HT1080 (cell line): ENCODE measurements around the gene NUDCD3. TPM values are rescaled to one million over a fixed set of nuclear protein-coding genes. Genes with fewer than 3 reads are reported as not detected.
"Not testable (repeated sequence)": the region's sequence is repeated elsewhere in the genome, so short reads cannot be mapped to it uniquely, and the experiment has no call there.

Source experiments
- DNase-seq: peaks from one replicate; pipeline ENCODE4 v3.0.0-alpha.2; 2015; ENCODE audit warnings: low read depth
- total RNA-seq: library from RNA; depleted of rRNA; stranded (reverse); fragments of >200 nt; shearing (Covaris generic); gene quantifications from 2 replicates; pipeline ENCODE4 v1.2.3, GENCODE V29; 2014

NUDCD3 gene
- total RNA-seq, 1 experiment from 2014 or later = 72.3 TPM

DNA sequence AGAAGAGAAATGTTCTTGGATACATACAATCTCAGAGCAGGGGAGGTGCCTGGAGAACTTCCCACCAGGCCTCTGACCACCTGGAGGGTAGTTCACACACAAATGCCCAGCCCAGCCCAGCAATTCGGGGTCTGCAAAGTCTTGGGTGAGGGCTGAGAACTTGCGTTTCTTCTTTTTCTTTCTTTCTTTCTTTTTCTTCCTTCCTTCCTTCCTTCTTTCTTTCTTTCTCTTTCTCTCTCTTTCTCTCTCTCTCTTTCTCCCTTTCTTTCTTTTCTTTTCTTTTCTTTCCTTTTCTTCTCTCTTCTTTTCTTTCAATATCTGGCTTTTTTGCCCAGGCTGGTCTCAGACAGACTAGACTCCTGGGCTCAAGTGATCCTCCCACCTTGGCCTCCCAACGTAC, 28.3 kb upstream of the NUDCD3 start:
- no peak for DNase-seq

DNA sequence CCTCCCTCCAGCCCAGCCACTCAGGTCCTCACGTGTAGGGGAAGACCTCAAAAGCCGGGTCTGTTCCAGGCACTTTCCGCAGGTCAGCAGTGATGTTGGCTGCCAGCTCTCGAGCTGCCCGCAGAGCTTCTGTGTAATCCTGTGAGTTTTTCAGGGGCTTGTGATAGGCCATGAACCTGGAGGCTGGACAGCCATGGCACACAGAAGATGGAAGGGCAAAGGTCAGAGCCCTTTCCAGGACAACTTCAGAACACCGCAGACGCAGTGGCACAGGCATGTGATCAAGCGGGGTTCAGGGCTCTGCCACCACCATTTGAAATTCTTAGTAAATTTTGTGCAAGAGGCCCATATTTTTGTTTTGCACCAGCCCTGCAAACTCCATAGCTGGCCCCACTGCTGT, 26.7 kb upstream of the NUDCD3 start:
- DNase-seq = no peak

DNA sequence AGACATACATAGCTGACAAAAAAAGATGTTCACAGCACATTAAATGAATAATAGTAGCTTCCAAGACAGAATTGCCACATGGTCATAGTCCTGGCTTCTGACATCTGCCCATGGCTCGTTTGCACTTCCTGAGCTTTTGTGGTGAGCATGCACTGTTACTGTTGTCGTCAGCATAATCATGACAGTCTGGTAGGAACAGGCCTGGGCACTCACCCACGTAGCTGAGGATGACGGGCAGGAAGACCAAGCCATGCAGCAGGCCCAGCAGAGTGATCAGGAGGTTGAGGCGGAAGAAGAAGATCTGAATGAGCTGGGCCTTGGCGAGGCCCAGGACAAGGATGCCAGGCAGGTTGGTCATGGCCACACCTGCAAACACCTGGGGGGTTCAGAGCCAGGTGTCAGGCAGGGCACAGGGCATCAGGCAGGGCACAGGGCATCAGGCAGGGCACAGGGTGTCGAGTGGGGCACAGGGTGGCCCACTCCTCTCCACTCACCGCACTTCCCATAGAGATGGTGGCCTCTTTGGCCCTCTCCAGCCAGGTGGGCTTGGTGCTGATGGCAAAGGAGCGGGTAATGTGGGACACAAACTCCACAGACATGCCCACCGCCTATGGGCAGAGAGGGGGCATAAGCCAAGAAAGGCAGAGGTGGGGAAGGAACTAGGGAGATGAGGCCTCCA, 25.3 kb upstream of the NUDCD3 start:
- DNase-seq = peak; percentile 17

DNA sequence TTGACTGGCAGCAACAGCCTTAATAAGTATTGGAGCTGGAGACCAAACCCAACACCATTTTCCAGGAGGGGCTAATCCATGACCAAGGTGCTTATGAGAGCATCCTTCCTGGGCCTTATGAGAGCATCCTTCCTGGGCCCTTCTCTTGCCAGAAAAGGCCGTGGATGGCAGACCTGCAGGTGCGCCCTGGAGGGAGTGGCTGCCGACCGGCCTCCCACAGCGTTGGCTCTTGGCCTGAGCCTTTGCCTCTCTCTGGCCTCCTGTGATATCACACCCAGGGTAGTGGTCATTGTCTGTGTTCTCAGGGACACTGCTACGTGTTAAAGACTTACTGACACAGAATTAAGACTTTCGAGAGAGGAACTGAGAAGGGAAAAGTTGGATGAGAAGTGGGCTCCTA, 22.3 kb upstream of the NUDCD3 start:
- no peak for DNase-seq

DNA sequence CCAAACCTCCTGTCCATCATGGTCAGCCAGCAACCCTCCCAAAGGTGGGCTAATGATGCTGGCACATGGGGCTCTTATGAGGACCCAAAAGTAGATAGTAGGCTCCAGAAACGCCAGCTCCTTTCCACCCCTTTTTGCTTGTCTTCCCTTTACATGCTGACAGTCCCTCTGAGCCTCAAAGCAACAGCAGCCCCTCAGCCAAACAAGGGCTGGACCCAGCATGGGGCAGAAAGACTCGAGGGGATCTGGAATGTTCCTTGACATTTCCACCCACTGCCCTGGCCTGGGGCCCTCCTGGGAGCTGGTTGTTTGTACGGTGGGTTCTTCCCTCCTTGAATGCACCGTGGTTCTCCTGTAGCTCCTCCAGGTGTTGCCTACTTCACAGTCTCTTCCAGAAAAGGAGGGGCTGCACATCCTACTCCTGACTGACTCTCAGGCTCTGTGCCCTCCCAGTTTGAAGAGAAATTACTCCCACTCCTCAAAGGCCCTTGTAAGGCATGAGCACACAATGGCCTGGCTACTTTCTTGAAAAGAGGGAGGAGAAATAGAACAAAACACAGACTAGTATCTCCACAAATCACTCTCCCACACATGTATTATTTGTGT, 21.5 kb upstream of the NUDCD3 start:
- no peak for DNase-seq

DNA sequence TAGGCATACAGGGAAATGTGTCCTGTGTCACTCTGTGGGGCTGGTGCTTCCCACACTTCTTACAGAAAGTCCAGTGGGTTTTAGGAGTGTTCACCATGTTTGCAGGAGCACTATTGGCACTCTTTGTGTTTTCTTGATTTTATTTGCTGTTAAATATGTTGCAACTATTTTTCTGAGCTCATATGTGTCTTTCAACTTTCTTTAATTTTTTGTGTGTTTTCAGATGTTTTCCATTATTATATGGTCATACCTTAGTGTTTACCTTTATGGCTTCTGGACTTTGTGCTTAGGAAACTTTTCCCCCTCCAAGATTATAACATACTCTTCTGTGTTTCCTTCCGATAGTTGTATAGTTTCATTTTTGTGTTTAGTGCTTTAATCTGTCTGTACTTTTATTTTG, 20.8 kb upstream of the NUDCD3 start:
- DNase-seq = no peak

DNA sequence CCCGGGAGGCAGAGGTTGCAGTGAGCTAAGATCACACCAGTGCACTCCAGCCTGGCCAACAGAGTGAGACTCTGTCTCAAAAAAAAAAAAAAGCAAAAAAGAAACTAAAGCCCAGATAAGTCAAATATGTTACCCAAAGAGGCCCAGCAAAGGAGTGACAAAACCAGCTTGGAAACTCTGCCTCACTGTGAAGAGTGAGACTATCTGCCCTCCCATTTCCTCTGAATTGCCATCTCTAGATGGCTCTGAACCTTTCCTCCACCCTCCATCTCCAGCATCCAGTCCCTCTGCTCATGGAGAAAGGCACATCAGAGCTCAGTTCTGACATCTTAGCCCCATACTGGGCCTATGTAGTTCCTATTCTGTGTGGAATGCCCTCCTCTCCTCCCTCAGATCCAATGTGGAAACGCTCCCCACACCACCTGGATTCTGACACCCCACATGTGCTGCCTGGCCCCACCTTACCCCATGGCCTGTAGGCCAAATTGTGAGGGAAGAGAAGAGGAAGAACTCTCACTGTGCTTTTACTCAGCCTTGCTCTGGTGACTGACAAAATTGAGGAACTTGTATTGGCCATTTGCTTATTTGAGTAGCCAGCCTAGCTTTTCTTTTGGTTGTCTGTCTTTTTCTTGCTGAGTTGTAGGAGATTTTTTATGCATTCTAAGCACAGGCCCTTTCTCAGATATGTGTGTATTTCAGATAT, 18.0 kb upstream of the NUDCD3 start:
- DNase-seq = no peak

DNA sequence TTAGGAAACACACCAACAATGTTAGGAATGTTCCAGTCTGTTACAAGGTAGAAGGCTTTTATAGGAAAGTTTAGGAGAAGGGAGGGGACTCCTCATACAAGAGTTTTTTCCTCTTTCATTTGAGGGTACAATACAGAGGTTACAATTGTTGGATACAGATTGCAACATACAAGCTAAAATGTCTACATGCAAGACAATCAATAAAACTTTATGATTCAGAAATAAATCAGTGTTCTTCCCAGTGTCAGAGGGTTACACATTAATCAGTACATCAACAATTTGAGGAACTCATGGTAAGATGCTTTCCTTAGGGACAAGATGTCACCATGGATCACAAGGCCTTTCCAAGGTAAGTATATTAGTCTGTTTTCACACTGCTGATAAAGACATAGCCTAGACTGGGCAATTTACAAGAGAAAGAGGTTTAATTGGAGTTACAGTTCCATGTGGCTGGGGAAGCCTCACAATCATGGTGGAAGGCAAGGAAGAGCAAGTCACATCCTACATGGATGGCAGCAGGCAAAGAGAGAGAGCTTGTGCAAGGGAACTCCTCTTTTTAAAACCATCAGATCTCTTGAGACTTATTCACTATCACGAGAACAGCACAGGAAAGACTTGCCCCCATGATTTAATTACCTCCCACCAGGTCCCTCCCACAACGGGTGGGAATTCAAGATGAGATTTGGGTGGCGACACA, 16.3 kb upstream of the NUDCD3 start:
- not testable (repeated sequence) for DNase-seq

DNA sequence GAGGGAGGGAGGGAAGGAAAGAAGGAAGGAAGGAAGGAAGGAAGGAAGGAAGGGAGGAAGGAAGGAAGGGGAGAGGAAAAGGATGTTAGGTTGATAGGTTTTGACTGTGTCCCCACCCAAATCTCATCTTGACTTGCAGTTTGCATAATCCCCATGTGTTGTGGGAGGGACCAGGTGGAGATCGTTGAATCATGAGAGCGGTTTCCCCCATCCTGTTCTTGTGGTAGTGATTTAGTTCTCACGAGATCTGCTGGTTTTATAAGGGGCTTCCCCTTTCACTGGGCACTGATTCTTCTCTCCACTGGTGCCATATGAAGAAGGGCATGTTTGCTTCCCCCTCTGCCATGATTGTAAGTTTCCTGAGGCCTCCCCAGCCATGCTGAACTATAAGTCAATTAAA, 15.1 kb upstream of the NUDCD3 start:
- peak; percentile 8 for DNase-seq

DNA sequence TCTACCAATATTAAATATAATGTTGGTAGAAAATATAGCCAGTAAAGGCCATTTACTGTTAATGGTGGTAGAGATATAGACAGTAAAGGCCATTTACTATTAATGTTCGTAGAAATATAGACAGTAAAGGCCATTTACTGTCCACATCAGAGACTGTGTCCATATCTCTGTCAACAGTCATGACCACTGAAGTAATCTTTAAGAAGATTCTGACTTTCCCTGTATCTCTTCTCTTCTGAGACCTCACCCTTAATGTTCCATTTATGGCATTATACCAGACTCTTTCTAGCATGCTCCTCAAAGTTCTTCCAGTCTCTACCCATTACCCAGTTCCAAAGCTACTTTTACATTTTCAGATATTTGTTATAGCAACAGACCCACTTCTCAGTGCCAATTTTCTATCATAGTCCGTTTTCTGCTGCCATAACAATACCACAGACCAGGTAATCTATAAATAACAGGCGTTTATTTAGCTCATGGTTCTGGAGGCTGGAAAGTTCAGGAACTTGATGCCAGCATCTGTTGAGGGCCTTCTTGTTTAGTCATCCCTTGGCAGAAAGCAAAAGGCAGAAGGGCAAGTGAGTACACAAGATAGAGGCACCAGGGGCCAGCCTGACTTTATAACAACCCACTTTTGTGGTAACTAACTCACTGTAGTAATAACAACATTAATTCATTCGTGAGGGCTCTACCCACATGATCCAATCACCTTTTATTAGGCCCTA, 7.9 kb upstream of the NUDCD3 start:
- DNase-seq = no peak

DNA sequence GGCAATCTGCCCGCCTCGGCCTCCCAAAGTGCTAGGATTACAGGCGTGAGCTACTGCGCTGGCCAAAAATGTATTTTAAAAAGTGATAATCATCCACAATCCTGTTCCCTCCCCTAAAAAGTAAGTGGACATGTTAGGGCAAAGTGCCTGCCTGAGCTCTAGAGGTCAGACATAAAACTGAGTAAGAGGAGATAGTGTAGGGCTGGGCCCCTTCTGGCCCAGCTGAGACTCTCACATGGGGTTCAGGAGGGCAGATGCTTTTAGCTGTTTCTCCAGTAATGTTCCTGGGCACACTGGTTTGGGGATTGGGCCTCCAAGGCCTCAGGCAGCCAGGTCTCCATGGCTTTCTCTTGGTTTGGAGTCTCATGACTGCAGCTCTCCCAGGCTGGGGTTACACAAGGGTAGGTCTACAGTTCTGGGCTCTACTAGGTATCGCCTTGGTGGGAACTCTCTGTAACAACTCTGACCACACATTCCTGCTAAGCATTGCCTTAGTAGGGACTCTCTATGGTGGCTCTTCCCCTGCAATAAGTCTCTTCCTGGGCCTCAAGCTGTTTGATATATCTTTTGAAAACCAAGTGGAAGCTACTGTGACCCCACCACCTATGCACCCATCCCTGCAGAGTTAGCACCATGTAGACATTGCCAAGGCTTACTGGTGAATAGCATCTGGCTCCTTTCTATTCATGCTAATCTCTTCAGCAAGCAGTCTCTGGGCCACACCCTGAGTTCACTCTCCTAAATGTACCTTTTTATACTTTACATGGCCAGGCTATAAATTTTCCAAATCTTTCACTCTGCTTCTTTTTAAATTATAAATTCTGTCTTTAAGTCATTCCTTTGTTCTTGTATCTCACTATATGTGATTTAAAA, 6.9 kb upstream of the NUDCD3 start:
- DNase-seq = no peak

DNA sequence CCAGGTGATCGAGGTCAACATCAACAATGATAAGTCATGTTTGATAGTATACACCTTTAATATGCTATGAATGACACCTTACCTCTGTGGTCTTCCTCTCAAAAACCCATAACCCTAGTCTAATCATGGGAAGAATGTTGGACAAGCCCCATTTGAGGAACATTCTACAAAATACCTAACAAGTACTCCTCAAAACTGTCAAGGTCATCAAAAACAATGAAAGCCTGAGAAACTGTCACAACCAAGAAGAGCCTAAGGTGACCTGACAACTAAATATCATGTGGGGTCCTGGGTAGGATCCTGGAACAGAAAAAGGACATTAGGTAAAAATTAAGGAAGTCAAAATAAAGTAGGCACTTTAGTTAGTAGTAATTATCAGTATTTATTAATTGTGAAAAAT, 5.9 kb upstream of the NUDCD3 start:
- DNase-seq = no peak

DNA sequence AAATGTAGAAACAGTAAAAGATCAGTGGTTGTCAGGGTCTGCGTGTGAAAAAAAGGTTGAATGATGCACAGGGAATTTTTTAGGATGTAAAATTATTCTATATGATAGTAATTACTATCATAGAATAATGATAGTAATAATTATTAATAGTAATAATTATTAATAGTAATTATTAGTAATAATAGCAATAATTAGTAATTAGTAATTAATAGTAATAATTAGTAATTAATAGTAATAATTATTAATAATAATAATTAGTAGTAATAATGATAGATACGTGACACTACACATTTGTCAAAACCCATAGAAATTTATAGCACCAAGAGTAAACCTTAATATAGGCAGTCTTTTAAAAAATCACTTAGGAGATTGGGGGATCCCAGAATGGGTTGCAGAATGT, 4.5 kb upstream of the NUDCD3 start:
- DNase-seq = no peak

DNA sequence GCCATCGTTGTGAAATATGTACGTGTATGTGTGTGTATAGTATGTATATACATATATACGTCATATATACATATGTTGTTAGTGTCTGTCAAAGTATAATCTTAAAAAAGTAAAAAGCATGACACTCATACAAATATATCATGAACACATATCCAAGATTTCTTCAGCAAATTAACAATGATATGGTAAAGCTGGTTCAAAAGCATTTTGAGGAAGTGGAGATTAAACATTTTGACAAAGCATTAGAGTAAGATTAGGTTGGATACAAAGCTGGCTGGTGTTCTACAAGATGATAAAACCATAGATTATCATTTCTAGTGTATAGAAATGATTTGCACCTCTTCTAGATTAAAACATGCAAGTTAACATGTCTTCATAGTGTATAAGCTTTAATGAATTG, 771 bp upstream of the NUDCD3 start:
- DNase-seq = no peak

DNA sequence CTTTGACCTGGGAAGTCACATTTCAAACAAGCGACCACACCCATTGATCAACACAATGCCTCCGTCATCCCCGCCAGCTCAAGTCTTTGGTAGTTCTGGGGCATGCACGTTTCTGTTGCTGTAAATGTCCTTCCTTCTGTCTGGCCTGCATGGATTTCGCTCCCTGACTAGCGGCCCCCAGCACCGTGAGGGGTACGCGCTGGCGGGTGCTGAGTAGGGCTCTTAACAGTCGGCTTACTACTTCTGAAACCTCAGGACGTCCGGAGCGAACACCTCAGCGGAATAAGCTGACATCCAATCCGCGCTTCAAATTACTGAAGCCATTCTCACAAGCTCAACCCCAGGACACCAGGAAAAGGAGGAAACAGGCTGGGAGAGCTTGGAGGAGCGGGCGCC, 505 bp downstream of the NUDCD3 start:
- no peak for DNase-seq

DNA sequence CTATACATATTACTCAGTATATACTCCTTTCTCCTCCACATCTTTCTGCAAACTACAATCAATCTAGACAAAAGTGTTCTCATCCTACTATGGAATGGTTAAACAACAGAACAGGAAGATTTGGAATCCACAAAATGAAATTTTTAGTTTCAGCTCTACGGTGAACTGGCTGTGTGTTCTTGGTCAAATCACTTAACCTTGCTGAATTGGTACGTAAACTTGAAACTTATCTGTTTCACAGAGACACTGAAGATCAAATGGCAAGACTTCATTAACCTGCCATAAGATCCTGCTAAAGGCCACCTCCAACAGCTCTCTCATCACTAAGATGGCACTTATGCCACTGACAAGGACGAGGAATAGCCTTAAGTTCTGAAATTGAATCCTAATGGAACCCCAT, 1.5 kb downstream of the NUDCD3 start:
- no peak for DNase-seq

DNA sequence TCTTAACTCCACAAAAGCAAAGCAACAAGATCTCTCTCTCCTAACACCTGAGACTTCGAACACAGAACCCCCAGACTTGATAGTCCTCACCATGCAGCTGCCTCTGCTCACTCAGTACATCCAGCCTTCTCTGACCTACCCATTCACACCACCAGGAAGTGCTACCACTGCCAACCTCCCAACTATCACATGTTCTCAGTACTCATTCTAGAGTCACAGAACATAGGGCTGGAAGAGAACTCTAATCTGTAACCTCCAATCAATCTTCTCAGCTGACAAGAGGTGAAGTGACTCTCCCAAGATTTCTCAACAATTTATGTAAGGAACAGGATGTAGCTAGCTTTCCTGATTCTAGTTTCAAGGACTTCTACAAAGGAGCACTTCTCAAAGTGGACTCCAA, 3.8 kb downstream of the NUDCD3 start:
- DNase-seq = peak; percentile 35

DNA sequence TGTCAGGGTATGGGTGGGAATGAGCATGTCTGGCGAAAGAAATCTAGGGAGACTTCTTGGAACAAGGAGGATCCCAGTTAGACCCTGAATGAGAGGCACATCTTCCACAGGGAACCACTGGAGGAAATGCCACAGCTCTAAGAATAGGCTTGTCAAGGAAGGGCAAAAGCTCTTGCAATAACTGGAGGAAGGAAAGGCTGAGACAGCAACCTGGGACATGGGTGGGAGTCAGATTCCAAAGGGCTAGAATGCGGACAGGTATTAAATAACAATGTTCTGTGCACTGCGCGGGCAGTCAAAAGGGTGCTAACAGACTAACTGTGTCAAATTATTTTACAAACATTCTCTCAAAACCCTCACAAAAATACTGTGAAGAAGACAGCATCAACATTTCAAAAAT, 4.5 kb downstream of the NUDCD3 start:
- DNase-seq = no peak

DNA sequence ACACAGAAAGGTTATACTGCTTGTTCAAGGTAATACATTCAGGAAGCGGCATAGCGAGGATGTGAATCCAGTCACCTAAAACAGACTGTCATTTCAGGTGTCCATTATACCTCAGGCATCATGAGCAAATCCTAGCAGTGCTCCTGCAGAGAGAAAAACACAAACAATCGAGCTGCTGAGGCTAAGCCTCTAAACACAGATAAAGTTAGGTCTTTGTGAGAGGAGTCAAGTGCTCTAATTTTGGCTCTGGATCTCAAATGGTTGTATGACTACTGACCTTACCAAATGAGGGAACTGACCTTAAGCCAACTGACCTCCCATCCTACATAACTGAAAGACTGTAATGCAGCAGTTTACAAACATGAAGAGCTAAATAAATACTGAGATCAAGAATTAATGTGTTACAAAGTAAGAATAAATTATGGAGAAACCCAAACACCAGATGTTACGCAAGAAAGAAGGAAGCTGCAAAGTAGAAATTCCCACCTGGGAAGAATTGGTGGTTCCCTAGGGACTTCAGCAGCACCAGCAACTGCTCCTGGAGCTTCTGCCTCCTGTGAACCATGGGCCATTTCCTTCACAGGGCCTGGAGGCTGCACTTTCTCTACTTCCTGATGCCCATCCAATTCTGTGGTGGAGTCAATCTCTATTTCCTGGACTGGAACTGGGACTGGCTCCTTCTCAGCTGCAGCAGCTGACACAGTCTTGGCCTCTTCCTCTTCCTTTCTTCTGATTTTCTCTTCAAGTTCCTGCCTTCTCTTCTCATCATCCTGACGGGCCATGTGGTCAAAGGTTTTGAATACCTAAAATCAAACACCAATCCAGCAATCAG, 5.8 kb downstream of the NUDCD3 start:
- DNase-seq = no peak
